ENCODE results near the gene CTU2. TPM values are rescaled to one million over a fixed set of nuclear protein-coding genes. Genes with fewer than 3 reads are reported as not detected.

Gene CTU2
- total RNA-seq, 1 experiment from 2014 or later = 39.5 TPM

DNA sequence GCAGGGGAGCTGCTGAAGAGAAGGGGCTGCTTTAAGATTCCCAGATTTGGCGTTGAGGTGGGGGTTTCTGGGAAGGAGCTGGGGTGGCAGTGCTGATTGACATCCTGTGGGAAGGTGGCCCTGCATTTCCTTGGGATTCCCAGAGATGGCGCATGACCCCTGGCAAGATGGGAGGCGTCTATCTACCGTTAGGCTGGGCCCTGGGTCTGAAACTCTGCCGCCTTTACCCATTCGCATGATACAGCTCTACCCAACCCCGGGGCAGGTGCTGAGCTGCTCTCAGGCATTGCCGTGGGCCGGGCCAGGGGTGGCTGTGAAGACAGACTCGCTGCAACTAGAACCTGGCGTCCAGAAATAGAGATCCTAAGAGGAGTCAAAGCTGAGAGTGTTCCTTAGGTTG is 33.5 kb upstream of the CTU2 start:
- intact Hi-C loops (cut with micrococcal nuclease; ENCODE audit: unreplicated experiment) = no loop called here
- Mint-ChIP-seq H3K36me3 (ENCODE audit: insufficient read depth, unreplicated experiment) (peaks cover 33% of the 10 kb centered on the region), H3K27me3 (ENCODE audit: unreplicated experiment) (no peaks in the 10 kb centered on the region), H3K9me3 (ENCODE audit: low read depth, unreplicated experiment) (no peaks in the 10 kb centered on the region), H3K4me3 (ENCODE audit: low read depth, unreplicated experiment) (no peak overlapping the region), H3K27ac (ENCODE audit: unreplicated experiment) (no peak overlapping the region), H3K4me1 (ENCODE audit: low read depth, unreplicated experiment) (no peaks in the 10 kb centered on the region)
- TF ChIP-seq, protein P1, sequence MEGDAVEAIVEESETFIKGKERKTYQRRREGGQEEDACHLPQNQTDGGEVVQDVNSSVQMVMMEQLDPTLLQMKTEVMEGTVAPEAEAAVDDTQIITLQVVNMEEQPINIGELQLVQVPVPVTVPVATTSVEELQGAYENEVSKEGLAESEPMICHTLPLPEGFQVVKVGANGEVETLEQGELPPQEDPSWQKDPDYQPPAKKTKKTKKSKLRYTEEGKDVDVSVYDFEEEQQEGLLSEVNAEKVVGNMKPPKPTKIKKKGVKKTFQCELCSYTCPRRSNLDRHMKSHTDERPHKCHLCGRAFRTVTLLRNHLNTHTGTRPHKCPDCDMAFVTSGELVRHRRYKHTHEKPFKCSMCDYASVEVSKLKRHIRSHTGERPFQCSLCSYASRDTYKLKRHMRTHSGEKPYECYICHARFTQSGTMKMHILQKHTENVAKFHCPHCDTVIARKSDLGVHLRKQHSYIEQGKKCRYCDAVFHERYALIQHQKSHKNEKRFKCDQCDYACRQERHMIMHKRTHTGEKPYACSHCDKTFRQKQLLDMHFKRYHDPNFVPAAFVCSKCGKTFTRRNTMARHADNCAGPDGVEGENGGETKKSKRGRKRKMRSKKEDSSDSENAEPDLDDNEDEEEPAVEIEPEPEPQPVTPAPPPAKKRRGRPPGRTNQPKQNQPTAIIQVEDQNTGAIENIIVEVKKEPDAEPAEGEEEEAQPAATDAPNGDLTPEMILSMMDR (IDR thresholded peaks at IDR 0.05; ENCODE audit: unreplicated experiment) = no peak
- no peak for DNase-seq
- CTCF ChIA-PET = interaction anchor here (0.7 to 0.8 kb wide), 2 partner anchors 10 to 257 kb away, joined by 4 to 6 read pairs; partner anchors contain the start of gene MVD
- BruUV-seq (replicated peaks) = no TSS peak

DNA sequence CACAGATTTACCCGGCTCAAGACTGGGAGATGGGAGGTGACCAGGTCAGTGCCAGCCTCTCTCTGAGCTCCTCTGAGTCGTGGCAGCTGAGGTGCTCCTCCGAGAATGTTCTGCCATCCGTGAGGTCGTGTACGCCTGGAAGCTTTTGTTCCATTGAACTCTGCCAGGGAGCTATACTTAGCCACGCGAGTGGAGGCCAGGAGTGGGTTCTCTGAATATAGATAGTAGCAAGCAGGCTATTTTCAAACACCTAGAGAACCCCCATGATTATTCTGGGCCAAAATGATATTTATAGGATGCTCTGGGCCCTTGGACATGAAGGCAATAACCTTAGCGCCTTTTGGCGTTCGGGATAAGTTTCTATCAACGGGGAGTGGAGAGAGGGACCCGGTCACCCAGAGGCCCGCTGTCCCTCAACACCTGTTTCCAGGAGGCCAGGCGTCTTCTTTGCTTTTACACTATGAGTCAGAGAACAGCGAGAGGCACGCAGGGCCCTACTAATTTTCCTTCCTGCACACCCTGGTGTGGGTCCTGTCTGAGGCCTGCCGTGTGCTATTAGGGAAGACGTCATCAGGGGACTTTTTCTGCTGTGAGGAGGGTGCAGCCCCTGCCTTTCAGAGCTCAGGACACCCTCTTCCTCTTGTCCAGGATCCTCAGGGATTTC is 32.5 kb upstream of the CTU2 start:
- BruUV-seq (replicated peaks) = no TSS peak
- H3K4me3 Mint-ChIP-seq (ENCODE audit: low read depth, unreplicated experiment) = no peak overlapping the region
- DNase-seq = no peak
- H3K4me1 Mint-ChIP-seq (ENCODE audit: low read depth, unreplicated experiment) = no peaks in the 10 kb centered on the region
- CTCF ChIA-PET = no interaction called here
- H3K9me3 Mint-ChIP-seq (ENCODE audit: low read depth, unreplicated experiment) = no peaks in the 10 kb centered on the region
- TF ChIP-seq, protein P1 (IDR thresholded peaks at IDR 0.05; ENCODE audit: unreplicated experiment) = no peak
- peaks cover 34% of the 10 kb centered on the region for H3K36me3 Mint-ChIP-seq (ENCODE audit: insufficient read depth, unreplicated experiment)
- intact Hi-C loops (cut with micrococcal nuclease; ENCODE audit: unreplicated experiment) = no loop called here
- H3K27ac Mint-ChIP-seq (ENCODE audit: unreplicated experiment) = no peak overlapping the region
- H3K27me3 Mint-ChIP-seq (ENCODE audit: unreplicated experiment) = no peaks in the 10 kb centered on the region

DNA sequence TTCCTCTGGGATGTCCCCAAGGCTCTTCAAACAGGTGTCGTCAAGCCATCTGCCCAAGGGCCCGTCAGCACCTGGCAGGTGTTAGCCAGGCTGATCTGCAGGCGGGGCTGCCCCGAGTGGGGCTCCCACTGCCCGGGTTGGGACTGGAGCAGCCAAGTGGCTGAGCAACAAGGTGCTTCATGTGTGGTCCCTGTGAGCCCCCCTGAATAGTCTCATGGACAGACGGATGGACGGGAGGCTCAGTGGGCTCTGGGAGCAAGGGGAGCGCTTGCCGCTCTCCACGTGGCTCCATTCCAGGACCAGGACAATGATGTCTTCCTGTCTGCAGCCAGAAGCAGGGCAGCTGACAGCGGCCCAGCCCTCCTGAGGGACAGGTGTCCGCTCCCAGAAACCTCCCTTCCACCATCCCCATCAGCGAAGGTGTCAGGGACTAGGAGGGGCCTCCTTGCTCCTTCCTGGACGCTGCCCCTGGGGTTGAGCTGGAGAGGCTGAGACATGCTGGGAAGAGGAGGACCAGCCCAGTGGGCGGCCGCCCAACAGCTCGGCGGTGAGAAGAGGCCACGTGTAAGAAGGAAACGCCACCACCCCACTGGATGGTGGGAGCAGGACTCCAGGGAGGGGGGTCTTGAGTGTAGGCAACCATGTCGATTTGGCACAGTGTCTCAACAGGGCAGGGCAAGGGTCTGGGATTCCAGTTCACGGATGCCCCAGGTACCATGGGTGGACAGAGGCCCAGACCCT is 29.6 kb upstream of the CTU2 start:
- peaks cover 35% of the 10 kb centered on the region for H3K36me3 Mint-ChIP-seq (ENCODE audit: insufficient read depth, unreplicated experiment)
- H3K4me3 Mint-ChIP-seq (ENCODE audit: low read depth, unreplicated experiment) = no peak overlapping the region
- H3K4me1 Mint-ChIP-seq (ENCODE audit: low read depth, unreplicated experiment) = peaks cover 7% of the 10 kb centered on the region
- TF ChIP-seq, protein P1 (IDR thresholded peaks at IDR 0.05; ENCODE audit: unreplicated experiment) = no peak
- CTCF ChIA-PET = no interaction called here
- peaks cover 11% of the 10 kb centered on the region for H3K27me3 Mint-ChIP-seq (ENCODE audit: unreplicated experiment)
- BruUV-seq (replicated peaks) = no TSS peak
- H3K27ac Mint-ChIP-seq (ENCODE audit: unreplicated experiment) = no peak overlapping the region
- intact Hi-C loops (cut with micrococcal nuclease; ENCODE audit: unreplicated experiment) = no loop called here
- no peak for DNase-seq
- no peaks in the 10 kb centered on the region for H3K9me3 Mint-ChIP-seq (ENCODE audit: low read depth, unreplicated experiment)

DNA sequence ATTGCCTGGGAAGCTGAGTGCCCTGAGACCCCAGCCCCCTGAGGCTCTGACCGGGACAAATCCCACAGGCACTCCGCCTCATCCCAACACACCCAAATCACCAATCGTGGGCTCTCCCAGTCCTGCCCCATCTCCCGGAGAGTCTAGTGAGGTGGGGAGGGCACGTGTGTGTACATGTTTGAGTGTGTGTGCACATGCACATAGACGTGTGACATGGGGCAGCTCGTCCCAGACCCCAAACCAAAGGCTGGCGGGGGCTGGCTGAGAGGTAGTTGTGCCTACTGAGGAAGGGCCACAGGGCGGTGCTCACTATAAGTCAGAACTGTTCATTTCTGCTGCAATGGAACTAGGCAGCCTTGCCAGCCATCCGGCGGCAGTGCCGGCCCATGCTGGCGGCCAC is 28.6 kb upstream of the CTU2 start:
- no peak overlapping the region for H3K4me3 Mint-ChIP-seq (ENCODE audit: low read depth, unreplicated experiment)
- H3K4me1 Mint-ChIP-seq (ENCODE audit: low read depth, unreplicated experiment) = peaks cover 7% of the 10 kb centered on the region
- no TSS peak for BruUV-seq (replicated peaks)
- peaks cover 29% of the 10 kb centered on the region for H3K36me3 Mint-ChIP-seq (ENCODE audit: insufficient read depth, unreplicated experiment)
- H3K27me3 Mint-ChIP-seq (ENCODE audit: unreplicated experiment) = peaks cover 22% of the 10 kb centered on the region
- DNase-seq = no peak
- H3K9me3 Mint-ChIP-seq (ENCODE audit: low read depth, unreplicated experiment) = no peaks in the 10 kb centered on the region
- TF ChIP-seq, protein P1 (IDR thresholded peaks at IDR 0.05; ENCODE audit: unreplicated experiment) = no peak
- no peak overlapping the region for H3K27ac Mint-ChIP-seq (ENCODE audit: unreplicated experiment)
- intact Hi-C loops (cut with micrococcal nuclease; ENCODE audit: unreplicated experiment) = no loop called here
- CTCF ChIA-PET = no interaction called here
